ENCODE measurements around the gene PILRA.
"Not testable (repeated sequence)": the region's sequence is repeated elsewhere in the genome, so short reads cannot be mapped to it uniquely, and the experiment has no call there.

Gene PILRA

GRCh38 chr7:100373261-100373831 is at the start of gene PILRA:
TSS of gene PILRA (plus strand) at chr7:100373487. CDS start at chr7:100373657, 170 bp downstream.
- Histone ChIP-seq H3K27me3 (ENCODE audit: low read depth, low read length) (no peaks in the 10 kb centered on the region), H3K9me3 (ENCODE audit: control insufficient read depth in 1 of 2, low read length in 2 of 2) (no peaks in the 10 kb centered on the region), H3K4me3 (ENCODE audit: low read depth in 1 of 2, low read length in 2 of 2) (peak within 1 kb of the TSS in 1 of 2 donors; percentile 37), H3K27ac (ENCODE audit: low read length) (peak within 1 kb of the TSS; percentile 63), H3K4me1 (ENCODE audit: control insufficient read depth in 1 of 2, insufficient read depth in 2 of 2, low read length in 2 of 2) (no peaks in the 10 kb centered on the region), H3K36me3 (ENCODE audit: control insufficient read depth in 1 of 2, insufficient read depth in 2 of 2, low read length in 2 of 2) (no peaks in the 10 kb centered on the region)

- H3K27ac ChIP-seq (ENCODE audit: low read length); H3K36me3 ChIP-seq (ENCODE audit: control insufficient read depth in 1 of 2, insufficient read depth in 2 of 2, low read length in 2 of 2); H3K4me1 ChIP-seq (ENCODE audit: control insufficient read depth in 1 of 2, insufficient read depth in 2 of 2, low read length in 2 of 2); H3K27me3 ChIP-seq (ENCODE audit: low read depth, low read length); H3K9me3 ChIP-seq (ENCODE audit: control insufficient read depth in 1 of 2, low read length in 2 of 2); H3K4me3 ChIP-seq (ENCODE audit: low read depth in 1 of 2, low read length in 2 of 2): not testable (repeated sequence)
Observed at GRCh38 chr7:100324194-100324593, 49.1 kb upstream of the PILRA start.

- H3K9me3 ChIP-seq (ENCODE audit: control insufficient read depth in 1 of 2, low read length in 2 of 2); H3K36me3 ChIP-seq (ENCODE audit: control insufficient read depth in 1 of 2, insufficient read depth in 2 of 2, low read length in 2 of 2); H3K27me3 ChIP-seq (ENCODE audit: low read depth, low read length); H3K4me3 ChIP-seq (ENCODE audit: low read depth in 1 of 2, low read length in 2 of 2); H3K4me1 ChIP-seq (ENCODE audit: control insufficient read depth in 1 of 2, insufficient read depth in 2 of 2, low read length in 2 of 2); H3K27ac ChIP-seq (ENCODE audit: low read length): not testable (repeated sequence)
Observed at GRCh38 chr7:100325671-100326070, 47.6 kb upstream of the PILRA start.

- not testable (repeated sequence) for H3K4me3 ChIP-seq (ENCODE audit: low read depth in 1 of 2, low read length in 2 of 2); H3K27ac ChIP-seq (ENCODE audit: low read length); H3K9me3 ChIP-seq (ENCODE audit: control insufficient read depth in 1 of 2, low read length in 2 of 2); H3K4me1 ChIP-seq (ENCODE audit: control insufficient read depth in 1 of 2, insufficient read depth in 2 of 2, low read length in 2 of 2); H3K27me3 ChIP-seq (ENCODE audit: low read depth, low read length); H3K36me3 ChIP-seq (ENCODE audit: control insufficient read depth in 1 of 2, insufficient read depth in 2 of 2, low read length in 2 of 2)
Observed at GRCh38 chr7:100326914-100327313, 46.4 kb upstream of the PILRA start.

DNA sequence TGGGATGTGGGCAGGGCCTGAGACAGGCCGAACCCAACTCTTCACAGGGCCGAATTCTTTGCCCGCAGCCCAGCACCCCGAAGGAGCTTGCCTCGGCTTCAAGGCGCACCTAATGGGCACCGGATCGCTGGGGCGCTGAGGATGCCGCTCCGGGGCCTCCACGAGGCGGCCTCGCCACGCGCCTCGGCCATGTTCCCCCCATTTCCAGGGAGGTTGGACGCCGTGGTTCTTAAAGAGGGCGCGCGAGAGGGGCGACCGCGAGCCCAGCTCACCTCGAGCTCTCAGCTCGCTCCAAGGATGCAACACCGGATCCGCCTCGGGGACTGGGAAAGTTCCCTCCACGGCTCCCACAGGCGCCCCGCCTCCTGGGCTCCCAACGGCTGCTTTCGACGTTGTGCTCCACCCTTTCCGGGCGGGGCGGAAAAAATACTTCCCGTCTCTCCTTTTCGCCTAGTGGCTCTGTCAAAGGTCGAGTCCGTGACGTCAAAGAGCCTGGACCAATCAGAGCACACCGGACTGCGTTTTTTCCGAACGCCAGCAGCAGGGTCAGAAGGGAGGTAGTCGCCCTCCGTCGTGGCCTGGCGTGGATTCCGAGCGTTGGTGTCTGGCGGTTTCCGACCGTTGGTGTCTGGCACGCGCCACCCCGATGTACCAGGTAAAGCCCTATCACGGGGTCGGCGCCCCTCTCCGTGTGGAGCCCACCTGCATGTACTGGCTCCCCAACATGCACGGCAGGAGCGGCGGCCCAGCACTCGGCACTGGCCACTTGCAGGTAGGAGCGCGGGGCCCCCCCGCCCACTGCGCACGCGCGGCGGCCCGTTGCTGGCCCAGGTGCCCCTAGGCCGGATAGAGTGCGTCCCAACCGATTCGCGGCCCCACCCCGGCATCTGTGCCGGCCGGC is 37.5 kb upstream of the PILRA start:
- not testable (repeated sequence) for H3K9me3 ChIP-seq (ENCODE audit: control insufficient read depth in 1 of 2, low read length in 2 of 2)

GRCh38 chr7:100338083-100338696 is 35.1 kb upstream of the PILRA start:
- H3K4me3 ChIP-seq (ENCODE audit: low read depth in 1 of 2, low read length in 2 of 2); H3K36me3 ChIP-seq (ENCODE audit: control insufficient read depth in 1 of 2, insufficient read depth in 2 of 2, low read length in 2 of 2); H3K27me3 ChIP-seq (ENCODE audit: low read depth, low read length); H3K9me3 ChIP-seq (ENCODE audit: control insufficient read depth in 1 of 2, low read length in 2 of 2); H3K4me1 ChIP-seq (ENCODE audit: control insufficient read depth in 1 of 2, insufficient read depth in 2 of 2, low read length in 2 of 2); H3K27ac ChIP-seq (ENCODE audit: low read length): not testable (repeated sequence)

More for the DNA sequence above, 37.5 kb upstream of the PILRA start:
- not testable (repeated sequence) for H3K4me1 ChIP-seq (ENCODE audit: control insufficient read depth in 1 of 2, insufficient read depth in 2 of 2, low read length in 2 of 2); H3K36me3 ChIP-seq (ENCODE audit: control insufficient read depth in 1 of 2, insufficient read depth in 2 of 2, low read length in 2 of 2); H3K27me3 ChIP-seq (ENCODE audit: low read depth, low read length)
- H3K4me3 ChIP-seq (ENCODE audit: low read depth in 1 of 2, low read length in 2 of 2): peak overlapping the region; percentile 37 to 68
- H3K27ac ChIP-seq (ENCODE audit: low read length): peak overlapping the region; percentile 51

DNA sequence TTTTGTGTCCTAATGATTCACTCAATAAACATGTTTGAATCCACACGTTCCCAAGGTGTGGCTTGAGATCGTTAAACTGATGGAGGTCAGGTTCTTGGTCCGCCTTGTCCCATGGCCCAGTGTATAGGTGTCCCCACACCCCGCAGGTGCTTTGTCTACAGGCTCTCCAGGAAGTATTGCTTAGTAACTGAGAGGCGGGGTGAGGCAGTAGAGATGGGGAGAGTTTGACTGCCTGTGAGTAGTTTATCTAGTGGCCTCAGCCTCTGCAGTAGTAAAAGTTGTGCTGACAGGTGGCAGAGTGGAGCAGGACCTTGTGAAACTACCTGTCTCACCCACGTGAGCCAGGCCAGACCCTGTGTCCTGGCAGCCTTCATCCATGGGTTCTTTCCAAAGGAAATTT is 32.0 kb upstream of the PILRA start:
- not testable (repeated sequence) for H3K27me3 ChIP-seq (ENCODE audit: low read depth, low read length); H3K27ac ChIP-seq (ENCODE audit: low read length); H3K4me3 ChIP-seq (ENCODE audit: low read depth in 1 of 2, low read length in 2 of 2); H3K4me1 ChIP-seq (ENCODE audit: control insufficient read depth in 1 of 2, insufficient read depth in 2 of 2, low read length in 2 of 2); H3K9me3 ChIP-seq (ENCODE audit: control insufficient read depth in 1 of 2, low read length in 2 of 2); H3K36me3 ChIP-seq (ENCODE audit: control insufficient read depth in 1 of 2, insufficient read depth in 2 of 2, low read length in 2 of 2)

DNA sequence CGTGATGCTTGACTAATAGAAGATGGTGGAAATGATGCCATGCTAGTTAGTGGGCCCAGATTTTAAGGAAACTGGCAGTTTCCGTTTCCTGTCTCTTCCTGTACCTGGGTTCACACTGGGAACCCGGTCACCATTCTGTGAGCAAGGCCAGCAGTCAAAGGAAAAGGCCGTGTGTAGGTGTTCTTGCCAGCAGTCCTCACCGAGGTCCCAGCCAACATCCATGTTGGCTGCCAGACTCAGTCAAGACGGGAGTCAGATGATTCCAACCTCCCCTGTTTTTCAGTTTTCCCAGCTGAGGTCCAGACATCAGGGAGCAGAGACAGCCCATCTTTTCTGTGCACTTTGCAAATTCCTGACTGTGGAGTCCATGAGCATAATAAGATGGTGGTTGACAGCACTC is 30.5 kb upstream of the PILRA start:
- Histone ChIP-seq H3K4me3 (ENCODE audit: low read depth in 1 of 2, low read length in 2 of 2) (no peak overlapping the region), H3K36me3 (ENCODE audit: control insufficient read depth in 1 of 2, insufficient read depth in 2 of 2, low read length in 2 of 2) (peaks cover 17 to 20% of the 10 kb centered on the region in 2 donors), H3K4me1 (ENCODE audit: control insufficient read depth in 1 of 2, insufficient read depth in 2 of 2, low read length in 2 of 2) (peaks cover 0 to 4% of the 10 kb centered on the region in 2 donors), H3K9me3 (ENCODE audit: control insufficient read depth in 1 of 2, low read length in 2 of 2) (no peaks in the 10 kb centered on the region), H3K27me3 (ENCODE audit: low read depth, low read length) (no peaks in the 10 kb centered on the region), H3K27ac (ENCODE audit: low read length) (no peak overlapping the region)

DNA sequence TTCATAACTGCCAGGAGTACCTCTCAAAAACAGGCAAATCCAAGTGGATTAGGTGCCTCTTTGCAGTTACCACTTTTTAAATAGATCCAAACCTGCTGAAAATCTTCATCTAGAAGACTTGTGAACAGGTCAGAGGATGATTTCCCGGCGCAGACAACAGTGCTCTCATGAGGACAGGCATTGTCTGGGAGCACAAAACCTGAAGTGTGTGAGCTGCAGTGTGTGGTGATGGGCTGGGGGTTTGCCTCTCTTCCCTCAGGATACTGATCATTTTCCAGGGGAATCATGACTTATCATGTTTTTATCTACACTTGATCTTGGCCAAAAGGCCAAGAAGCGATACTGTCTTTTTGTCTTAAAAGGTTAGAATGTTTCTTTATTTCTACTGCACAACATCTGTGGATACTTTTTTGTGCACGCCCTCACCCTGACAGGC is 29.1 kb upstream of the PILRA start:
- not testable (repeated sequence) for H3K27me3 ChIP-seq (ENCODE audit: low read depth, low read length); H3K27ac ChIP-seq (ENCODE audit: low read length); H3K9me3 ChIP-seq (ENCODE audit: control insufficient read depth in 1 of 2, low read length in 2 of 2); H3K4me1 ChIP-seq (ENCODE audit: control insufficient read depth in 1 of 2, insufficient read depth in 2 of 2, low read length in 2 of 2); H3K4me3 ChIP-seq (ENCODE audit: low read depth in 1 of 2, low read length in 2 of 2)
- H3K36me3 ChIP-seq (ENCODE audit: control insufficient read depth in 1 of 2, insufficient read depth in 2 of 2, low read length in 2 of 2): peaks cover 24% of the 10 kb centered on the region in 2 donors

DNA sequence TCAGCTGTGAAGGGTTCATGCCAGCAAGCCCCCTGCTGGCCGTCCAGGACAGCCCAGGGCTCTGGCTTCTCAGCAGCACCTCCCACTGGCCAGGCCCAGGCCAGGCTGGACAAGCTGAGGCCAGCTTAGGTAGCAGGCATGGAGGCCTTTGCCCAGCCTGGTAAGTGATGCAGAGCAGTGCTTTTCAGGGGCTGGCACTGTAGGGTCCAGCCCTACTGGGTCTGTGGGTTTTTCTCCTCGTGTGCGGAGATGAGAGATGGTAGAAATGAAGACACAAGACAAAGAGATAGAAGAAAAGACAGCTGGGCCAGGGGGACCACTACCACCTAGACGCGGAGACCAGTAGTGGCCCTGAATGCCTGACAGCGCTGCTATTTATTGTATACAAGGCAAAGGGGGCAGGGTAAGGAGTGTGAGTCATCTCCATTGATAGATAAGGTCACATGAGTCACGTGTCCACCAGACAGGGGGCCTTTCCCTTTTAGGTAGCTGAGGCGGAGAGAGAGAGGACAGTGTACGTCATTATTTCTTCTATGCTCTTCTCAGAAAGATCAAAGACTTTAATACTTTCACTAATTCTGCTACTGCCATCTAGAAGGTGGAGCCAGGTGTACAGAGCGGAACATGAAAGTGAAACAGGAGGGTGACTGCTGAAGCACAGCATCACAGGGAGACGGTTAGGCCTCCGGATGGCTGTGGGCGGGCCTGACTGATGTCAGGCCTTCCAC is 28.6 kb upstream of the PILRA start:
- not testable (repeated sequence) for H3K27ac ChIP-seq (ENCODE audit: low read length); H3K9me3 ChIP-seq (ENCODE audit: control insufficient read depth in 1 of 2, low read length in 2 of 2); H3K4me3 ChIP-seq (ENCODE audit: low read depth in 1 of 2, low read length in 2 of 2); H3K27me3 ChIP-seq (ENCODE audit: low read depth, low read length); H3K4me1 ChIP-seq (ENCODE audit: control insufficient read depth in 1 of 2, insufficient read depth in 2 of 2, low read length in 2 of 2)
- peaks cover 28% of the 10 kb centered on the region in 2 donors for H3K36me3 ChIP-seq (ENCODE audit: control insufficient read depth in 1 of 2, insufficient read depth in 2 of 2, low read length in 2 of 2)

- H3K9me3 ChIP-seq (ENCODE audit: control insufficient read depth in 1 of 2, low read length in 2 of 2); H3K4me1 ChIP-seq (ENCODE audit: control insufficient read depth in 1 of 2, insufficient read depth in 2 of 2, low read length in 2 of 2); H3K27me3 ChIP-seq (ENCODE audit: low read depth, low read length); H3K4me3 ChIP-seq (ENCODE audit: low read depth in 1 of 2, low read length in 2 of 2); H3K27ac ChIP-seq (ENCODE audit: low read length): not testable (repeated sequence)
- peaks cover 30 to 32% of the 10 kb centered on the region in 2 donors for H3K36me3 ChIP-seq (ENCODE audit: control insufficient read depth in 1 of 2, insufficient read depth in 2 of 2, low read length in 2 of 2)
Observed at GRCh38 chr7:100345288-100345672, 28.0 kb upstream of the PILRA start.

Measured in muscle layer of duodenum (tissue), 2 donors.